CD1c-positive myeloid dendritic cell (primary cell): ENCODE data around the gene MGLL.
"Not testable (repeated sequence)": the region's sequence is repeated elsewhere in the genome, so short reads cannot be mapped to it uniquely, and the experiment has no call there.

Experiments
- DNase-seq: peaks from one replicate; pipeline ENCODE4 v3.0.0-alpha.2; 2016; ENCODE audit errors: extremely low spot score

The MGLL gene

DNA sequence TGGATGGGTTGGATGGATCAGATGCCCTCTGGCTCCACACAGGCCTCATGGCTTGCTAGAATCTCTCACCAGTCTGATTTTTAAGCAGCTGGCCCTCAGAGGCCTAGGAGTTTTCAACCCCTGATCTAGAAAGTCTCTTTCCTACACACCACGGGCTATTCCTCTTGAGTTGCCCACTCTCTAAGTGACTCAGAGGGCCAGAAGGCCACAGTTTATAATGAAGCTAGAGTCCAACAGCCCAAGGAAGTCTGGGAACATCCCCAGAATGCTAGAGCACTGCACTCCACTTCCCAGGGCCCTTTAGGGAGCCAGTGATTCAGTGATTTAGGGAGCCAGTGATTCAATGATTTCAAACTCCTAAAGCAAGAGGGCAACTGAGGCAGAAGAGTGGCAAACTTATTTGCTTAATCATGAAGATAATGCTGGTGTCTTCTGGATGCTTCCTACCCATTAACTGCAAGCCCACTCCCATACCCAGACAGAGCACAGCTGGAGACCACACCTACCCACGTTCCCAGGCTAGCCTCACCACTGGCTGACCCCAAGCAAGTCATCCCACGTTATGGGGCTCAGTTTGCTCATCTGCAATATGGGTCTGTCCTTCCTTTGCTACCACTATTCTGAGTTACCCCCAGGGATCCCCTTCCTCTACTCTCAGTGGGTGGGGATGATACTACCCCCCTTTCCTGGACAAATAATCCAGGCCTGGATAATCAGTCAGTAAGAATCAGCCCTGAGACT lies 112.8 kb downstream of the MGLL start:
- DNase-seq, result no peak

DNA sequence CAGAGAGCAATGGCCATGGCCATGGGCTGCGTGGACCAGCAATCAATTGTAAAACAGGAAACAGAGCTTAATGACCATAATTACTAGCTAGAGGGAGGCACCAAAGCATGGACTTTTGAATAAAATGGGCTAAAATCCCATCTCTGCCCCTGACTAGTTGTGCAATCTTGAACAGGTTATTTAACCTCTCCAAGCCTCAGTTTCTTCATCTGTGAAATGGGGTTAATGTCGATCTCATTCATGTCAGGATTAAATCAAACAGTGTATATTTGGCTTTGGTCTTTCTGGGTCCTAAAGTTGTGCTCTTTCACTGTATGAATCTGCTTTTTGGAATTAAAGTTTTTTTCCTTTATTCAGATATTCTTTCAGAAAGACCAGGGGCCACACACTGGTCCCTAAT lies 113.5 kb downstream of the MGLL start:
- DNase-seq, result no peak

DNA sequence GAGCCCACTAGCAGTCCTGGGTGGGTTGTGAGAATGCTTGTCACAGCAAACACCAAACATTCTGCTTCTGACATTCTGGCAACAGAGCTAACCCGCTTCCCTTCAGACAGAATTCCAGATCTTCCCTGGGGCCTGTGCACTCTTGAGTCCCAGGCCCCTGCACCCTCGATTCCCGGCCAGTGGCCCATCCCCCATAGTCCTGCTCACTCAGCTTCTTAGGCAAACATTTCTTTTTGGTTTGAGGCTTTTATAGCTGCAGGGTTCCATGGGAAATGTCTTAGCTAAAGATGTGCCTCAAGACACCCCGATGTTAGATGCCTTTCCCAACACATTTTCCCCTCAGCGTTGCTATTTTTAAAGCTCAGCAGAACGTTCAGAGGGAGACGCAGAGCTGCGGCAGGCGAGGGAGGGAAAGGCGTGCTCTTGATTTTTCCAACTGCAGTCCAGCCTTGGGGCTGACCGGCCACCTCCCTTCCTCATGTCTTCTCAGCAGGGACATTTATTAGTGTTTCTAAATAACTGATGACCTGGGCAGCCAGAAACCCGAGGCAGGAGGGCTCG lies 114.4 kb downstream of the MGLL start:
- DNase-seq, result no peak

DNA sequence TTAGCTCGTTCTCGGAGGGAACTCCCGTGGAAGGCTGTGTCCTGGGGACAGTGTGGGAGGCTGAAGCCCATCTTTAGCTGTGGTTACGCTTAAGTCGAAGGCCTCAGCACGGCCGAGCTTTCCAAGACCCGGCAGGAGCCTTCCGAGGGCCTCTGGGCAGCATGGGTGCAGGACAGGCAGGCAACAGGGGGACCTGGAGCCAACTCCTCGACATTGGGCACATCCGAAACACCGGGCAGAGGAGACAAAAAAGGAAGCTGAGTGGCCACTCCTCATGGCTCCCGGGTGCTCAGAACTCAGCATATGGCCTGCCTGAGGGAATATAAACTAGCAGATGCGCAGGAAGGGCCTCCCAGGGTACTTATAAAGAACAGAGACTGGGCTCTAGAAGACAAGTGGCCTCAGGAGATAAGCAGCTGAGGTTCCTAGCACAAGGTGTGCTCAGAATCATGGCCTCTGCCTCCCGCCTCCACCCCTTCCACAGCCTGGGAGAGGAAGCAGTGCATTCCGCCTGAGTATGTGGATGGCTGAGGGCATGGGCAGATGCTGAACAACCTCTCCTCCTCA lies 115.4 kb downstream of the MGLL start:
- no peak for DNase-seq

DNA sequence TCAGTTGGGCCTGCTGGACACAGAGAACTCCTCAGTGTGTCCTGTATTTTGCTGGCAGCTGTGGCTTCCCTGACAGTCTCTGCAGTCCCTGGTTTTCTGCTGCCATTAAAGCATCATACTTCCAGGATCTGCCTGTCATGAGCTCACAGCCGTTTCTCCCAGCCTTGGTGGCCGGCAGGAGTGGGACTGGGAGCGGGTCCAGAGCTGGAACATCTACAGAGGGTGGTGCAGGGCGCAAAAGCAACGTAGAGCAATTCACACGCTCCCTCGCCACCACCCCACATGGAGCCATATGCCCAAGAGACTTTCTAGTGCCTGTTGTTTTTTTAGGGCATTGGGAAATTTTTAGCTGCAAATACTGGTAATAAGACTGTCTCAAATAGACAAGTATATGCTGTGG lies 116.0 kb downstream of the MGLL start:
- no peak for DNase-seq

DNA sequence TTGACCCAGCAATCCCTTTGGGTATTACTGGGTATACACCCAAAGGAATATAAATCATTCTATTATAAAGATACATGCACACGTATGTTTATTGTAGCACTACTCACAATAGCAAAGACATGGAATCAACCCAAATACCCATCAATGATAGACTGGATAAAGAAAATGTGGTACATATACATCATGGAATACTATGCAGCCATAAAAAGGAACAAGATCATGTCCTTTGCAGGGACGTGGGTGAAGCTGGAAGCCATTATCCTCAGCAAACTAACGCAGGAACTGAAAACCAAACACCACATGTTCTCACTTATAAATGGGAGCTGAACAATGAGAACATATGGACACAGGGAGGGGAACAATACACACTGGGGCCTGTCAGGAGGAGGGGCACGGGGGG lies 117.5 kb downstream of the MGLL start:
- DNase-seq, result not testable (repeated sequence)

DNA sequence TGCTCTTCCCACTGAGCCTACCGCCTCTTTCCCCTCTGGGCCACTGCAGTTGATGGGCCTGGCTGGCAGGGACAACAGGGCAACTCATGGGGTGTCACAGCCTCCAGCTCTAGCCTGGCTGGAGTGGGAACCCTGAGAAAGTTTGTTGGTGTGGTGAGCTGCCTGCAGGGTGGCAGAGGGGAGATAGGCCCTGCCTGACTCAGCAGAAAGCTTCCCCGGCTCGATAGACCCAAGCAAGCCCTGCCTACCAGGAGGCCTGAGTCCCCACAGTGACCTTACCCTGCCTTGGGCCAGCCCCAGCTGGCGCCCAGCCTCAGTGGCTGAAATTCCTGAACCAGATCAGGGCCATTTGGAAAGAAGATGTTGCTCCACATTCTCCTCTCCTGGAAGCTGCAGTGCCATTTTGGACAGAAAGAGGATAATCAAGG lies 120.2 kb downstream of the MGLL start:
- no peak for DNase-seq

DNA sequence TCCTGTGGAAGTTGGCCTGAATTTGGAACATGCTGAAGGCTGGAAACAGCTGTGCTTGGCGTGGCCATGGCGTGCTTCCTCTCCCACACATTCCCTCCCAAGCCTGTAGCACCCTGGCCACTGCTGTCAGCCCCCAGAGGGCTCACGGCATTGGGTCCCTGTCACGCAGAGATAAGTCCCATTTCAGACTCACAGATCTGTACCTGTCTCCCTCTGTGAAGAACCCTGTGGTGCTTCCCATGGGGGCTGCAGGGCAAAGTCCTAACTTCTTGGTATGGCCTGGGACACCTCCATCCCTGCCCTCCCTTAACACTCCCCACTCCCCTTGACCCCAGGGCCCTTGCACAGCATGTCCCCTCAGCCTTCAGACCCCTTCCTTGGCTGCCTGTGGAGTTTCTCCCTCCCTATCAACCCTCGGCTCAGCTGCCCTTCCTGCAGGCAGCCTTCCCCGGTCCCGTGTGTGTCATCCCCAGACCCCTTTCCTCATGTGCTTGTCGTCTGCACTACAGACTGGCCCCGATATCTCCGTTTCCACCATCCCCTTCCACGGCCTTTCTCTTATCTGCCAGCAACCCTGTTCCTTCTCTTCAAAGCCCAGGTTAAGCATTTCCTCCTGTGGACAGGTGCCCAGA lies 120.9 kb downstream of the MGLL start:
- DNase-seq, result no peak

DNA sequence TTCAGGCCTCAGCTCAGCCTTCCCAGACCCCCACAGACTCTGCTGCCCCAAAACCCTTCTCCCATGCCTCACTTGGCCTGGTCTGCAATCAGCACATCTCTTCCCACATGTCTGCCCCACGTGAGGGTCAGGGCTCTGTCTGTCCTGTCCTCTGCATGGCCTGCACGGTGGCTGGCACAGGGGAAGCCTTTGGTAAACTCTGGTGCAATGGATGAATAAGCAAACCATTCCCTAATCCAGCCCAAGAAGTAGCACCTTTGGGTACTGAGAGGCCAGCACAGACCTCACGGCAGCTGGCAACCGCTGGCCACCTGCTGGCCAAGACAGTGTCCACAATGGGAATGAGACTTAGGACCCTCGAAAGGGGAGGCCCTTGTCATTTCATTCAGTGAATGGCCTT lies 121.9 kb downstream of the MGLL start:
- no peak for DNase-seq

DNA sequence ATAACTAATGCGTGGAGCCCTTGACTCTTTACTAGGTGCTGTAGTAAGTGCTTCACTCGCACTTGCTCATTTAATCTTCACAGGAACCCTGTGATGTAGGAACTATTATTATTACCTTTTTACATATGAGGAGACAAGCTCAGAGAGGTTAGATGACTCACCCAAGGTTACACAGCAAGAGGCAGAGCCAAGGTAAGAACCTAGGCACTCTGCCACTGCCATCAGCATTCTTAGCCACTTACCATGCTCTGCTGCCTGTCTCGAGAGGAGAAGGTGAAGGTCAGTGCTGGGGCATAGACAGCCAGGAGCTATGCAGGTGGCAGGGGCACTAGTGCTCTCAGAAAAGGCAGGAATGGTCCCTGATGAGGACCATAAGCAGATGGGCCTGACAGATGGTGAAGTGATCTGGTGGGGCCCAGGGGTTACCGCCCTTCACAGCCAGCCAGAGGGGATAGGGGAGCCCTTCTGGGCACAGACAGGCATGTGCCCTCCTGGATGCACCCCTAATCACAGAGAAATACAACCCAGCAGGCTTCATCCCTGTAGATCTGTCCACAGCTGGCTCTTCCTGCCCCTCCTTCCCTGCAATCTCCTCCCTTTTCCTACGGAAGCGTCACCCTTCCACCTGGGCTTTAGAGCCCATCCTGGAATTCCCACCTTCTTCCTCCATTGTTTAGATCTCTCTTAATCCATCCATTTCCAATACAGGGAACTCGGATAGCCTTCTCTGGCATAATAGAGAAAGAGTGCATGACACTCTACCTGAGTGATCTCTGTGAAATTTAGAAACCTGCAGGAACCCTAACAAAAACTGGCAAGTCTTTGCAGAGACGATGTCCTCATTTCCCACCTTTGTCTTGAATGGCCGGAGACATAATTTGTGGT lies 122.7 kb downstream of the MGLL start:
- no peak for DNase-seq

DNA sequence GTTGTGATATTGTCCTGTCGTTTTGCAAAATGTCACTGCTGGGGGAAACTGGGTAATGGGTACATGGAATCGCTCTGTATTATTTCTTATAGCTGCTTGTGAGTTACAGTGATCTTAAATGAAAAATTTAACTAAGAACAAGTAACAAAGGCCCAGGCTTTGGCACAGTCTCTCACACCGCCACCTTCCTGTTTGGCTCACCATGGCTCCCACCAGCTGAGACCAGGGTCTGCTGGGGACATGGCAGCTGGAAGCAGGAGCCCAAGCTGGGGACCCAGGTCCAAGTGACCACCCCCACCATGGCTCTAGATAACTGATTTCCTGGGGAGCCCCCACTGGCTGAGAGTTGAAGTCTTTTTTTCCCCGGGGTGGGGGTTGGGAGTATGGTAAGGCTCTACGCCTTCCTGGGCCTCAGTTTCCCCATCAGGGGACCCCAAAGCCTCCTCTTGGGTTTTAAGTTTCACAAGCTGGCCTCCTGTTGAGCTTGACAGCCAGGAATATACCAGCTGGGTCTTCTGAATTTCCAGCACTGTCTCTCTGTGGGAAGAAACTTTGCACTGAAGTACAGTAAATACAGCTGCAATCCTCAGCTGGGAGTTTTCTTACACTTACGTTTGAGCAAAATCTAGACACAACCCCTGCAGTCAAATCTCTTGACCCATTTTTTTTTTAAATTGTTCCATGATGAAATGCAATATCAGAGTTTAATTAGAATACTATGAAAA lies 123.5 kb downstream of the MGLL start:
- no peak for DNase-seq

DNA sequence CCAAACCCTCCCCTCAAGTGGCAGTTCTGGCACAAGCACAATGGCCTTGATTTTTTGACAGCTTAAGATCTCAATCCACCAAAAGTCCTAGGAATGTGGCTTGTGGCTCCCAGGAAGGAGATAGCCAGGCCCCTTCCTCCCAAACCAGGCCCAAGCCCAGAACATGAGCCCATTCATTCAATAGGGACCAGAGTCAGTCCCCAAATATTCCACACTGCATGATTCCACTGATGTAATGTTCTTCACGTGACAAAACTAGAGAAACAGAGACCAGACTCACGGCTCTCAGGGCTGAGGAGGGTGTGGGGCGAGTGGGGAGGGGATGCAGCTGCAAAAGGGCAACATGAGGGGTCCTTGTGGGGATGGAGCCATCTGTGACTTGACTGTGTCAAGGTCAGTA lies 124.0 kb downstream of the MGLL start:
- DNase-seq, result no peak

DNA sequence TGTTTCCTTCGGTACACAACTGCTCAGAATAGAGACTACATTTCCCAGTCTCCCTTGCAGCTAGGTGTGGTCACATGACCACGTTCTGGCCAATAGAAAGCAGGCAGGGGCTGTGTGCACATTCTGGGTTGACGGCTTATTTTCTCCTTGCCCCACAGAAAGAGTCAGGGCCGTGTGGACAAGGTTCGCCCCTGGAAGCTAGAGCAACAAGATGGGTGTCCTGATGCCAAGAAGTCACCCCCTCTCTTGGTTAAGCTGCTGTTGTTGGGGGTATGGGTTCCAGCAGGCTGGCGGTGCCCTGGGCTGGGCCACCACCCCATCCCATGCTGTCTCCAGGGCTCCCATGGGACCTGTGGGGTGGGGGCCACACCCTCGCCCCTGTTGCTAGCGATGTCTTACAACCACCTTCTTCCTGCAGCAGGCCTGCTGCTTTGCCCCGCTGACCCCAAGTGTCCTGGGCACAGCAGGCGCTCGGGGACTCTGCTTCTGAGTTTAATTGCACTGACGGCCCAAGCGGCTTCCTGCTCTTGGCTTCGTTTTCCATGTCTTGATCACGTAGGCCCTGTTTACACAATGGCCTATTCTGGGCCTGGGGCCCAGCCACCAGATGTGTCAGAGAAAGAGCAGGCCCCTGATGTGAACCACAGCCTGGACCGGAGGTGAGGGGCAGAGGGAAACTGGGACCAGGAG lies 124.6 kb downstream of the MGLL start:
- DNase-seq, result peak; percentile 50

DNA sequence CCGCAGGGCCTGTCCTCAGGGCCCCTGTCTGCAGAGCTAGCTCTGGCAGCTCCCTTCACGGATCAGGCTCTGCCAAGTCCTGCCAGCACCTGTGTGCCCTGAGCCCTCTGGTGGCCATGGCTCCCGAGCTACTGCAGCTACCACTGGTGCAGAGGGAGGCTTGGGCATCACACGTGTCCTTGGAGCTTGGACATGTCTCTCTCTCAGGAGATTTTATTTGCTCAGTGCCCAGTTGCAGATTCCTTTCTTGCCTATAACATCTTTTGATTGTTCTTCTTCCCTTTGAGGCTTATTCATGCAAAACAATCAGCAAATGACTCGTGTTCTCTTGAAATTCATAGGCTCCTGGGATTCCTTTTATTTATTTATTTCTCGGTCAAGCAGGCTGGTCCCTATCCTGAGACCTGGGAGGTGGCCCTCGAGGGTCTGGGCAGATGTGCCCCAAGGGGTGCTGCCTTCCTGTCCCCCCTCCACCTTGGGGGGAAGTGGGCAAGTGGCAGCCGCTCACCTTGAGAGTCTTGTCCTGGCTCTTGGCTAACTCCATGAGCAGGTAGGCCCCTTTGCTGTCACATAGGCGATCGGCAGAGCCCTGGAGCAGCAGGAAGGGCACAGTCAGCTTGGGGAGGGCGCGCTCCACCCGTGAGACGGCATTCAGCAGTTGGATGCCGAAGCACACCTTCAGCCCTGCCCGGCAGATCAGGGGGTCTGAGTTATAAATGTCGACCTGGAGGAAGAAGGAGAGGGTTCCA lies 127.7 kb downstream of the MGLL start:
- DNase-seq, result peak; percentile 32

DNA sequence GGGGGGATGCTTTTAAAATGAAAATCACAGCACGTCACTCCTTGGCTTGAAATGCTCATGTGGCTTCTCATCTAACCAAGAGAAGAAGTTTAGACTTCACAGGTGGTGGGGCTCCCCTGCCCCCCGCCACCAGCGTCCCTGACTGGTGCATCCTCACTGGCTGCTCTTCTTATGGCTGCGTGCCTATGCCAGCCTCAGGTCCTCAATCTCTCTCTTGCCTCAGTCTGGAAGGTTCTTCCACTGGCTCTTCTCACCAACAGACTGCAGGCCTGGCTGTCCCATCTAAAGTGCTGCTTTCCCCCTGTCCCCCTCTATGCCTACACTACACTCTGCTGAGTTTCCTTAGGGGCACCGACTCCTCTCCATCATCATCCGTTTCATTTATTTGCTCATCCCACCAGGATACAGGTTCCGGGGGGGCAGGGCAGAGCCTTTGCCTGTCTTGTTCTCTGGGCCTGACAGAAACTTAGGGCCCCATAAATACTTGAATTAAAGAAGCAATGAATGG lies 128.9 kb downstream of the MGLL start:
- no peak for DNase-seq

DNA sequence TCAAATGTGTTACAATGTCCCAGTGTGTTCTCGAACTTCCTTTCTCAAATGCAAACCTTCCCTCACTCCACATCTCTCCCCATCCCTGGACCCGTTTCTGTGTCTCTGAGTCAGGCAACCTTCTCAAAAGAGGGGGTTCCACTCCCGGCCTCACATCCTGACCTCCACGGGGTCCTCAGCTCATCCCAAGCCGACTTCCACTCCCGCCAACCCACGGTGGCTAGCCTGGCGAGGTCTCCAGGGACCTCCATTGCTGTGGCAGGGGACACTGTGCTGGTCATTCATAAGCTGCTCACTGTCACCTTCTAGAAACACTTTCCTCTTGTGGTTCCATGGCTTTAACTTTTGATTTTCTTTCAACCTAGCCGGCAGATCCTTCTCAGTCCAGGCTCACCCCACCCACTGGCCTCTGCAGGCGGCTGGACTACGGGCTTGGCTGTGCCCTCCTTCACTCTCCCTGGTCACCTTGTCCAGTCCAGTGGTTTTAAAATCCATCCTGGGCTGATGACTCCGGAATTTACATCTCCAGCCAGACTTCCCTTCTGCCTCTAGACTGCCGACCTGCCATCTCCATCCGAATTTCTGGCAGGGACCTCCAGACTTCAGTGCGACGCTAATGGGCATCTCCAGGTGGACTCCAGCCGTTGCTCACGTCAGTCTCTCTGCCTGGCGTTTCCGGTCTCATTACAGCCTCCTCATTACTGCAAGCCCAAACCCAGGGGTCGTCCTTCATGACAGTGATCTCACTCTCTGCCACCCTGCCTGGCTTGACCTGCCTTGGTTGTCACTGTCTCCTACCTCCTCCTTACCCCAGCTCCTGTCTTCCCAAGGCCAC lies 129.6 kb downstream of the MGLL start:
- DNase-seq, result no peak

DNA sequence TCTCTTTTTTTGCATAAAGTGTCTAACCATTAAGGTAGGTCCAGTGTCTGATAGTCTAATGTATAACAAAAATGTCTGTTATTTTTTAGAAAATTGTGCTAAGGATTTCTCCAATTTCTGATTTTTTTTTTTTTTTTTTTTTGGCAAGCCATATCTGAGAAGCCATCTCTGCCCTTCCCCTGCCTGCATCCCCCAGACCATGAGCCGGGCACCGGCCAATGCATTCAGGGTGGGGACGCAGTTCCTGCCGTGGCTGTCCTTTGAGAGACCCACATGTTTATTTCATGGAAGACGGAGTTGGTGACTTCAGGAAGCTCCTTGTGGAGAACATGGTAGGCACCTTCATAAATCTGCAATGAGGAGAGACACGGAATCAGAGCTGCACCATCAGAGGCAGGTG lies 130.3 kb downstream of the MGLL start:
- DNase-seq, result no peak

DNA sequence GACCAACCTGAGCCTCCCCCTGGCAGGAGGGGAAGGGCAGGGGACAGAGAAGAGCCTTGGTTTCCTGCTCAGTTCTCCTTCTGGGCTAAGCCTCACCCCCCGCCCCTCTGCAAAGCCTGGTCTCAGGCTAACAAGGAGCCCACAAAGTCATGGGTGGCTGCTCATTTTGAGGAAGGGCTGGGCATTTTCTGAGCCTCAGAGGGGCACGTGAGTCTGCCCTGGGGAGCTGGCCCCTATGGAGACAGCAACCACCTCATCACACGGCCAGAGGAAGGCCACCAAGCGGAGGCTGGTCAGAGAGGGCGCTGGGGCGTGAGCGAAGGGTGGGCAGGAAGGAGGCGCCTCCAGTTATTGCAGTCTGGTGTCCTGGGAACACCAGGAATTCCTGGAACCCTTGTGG lies 130.8 kb downstream of the MGLL start:
- no peak for DNase-seq
